ENCODE measurements around the gene CEP72.

CEP72 gene

GRCh38 chr5:639253-639530 lies 27.1 kb downstream of the CEP72 start:
- no peak for DNase-seq (ENCODE audit: low read depth, low spot score)

- DNase-seq (ENCODE audit: low read depth, low spot score) = no peak
These were observed 27.6 kb downstream of the CEP72 start for GRCh38 chr5:639584-640213.

GRCh38 chr5:640461-641330 lies 28.6 kb downstream of the CEP72 start:
- DNase-seq (ENCODE audit: low read depth, low spot score) = no peak

- DNase-seq (ENCODE audit: low read depth, low spot score) = no peak
These were observed 29.2 kb downstream of the CEP72 start for GRCh38 chr5:641331-641765.

GRCh38 chr5:642481-642880 lies 30.3 kb downstream of the CEP72 start:
- DNase-seq (ENCODE audit: low read depth, low spot score) = no peak

DNA sequence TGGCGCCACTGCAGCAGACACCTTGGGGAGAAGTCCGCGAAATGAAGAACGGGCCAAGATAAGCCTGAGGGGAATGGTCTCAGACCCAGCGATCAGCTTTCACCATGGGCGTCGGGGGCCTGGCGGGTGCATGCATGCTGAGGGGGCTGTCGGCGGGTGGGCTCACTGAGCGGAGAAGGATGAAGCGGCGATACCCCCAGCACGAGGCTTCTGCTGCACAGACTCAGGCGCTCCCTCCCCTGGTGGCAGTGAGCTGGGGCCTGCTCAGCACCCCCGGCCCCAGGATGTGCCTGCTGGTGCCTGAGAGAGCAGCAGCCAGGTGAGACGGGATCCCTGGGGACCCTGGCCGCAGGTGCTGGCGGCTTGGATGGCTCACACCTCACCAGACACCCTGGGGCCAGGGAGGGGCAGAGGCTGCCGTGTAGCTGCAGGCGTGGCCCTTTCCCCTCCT lies 31.2 kb downstream of the CEP72 start:
- DNase-seq (ENCODE audit: low read depth, low spot score) = no peak

- DNase-seq (ENCODE audit: low read depth, low spot score) = no peak
These were observed 31.7 kb downstream of the CEP72 start for GRCh38 chr5:643811-644271.

DNA sequence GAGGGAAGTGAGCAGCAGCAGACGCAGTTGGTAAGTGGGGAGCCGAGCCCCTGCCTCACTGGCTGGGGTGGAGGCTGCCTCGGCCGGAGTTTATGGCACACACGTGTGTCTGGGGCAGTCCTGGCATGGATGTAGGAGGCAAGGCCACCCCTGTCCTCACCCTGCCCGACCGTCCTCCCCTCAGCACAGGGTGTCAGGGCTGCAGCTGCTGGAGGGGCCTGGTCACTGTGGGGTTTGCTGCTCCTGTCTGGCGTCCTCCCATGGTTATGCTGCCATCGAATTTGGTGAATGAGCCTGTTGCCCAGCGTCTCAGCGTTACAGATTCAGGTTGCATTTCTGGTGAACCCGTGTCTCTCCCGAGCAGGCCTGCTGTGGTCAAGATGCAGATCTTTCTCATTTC lies 32.4 kb downstream of the CEP72 start:
- DNase-seq (ENCODE audit: low read depth, low spot score) = no peak

DNA sequence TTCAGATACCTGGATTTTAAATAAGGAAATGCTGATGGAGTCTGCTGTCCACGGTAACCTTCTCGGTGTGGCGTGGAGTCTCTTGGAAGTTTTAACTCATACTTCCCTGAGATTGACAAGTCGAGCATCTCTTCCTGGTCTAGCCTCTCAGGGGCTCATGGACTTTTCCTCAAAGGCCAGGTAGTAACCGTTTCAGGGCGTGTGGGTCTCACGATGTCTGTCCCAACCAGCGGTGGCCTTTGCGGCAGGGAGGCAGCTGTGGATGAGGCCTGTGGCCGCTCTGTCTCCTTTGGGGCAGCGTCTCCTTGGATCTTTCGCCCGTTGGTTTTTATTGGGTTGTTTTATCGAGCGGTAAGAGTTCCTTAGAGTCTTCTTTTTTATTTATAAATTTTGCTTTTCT lies 32.8 kb downstream of the CEP72 start:
- no peak for DNase-seq (ENCODE audit: low read depth, low spot score)

DNA sequence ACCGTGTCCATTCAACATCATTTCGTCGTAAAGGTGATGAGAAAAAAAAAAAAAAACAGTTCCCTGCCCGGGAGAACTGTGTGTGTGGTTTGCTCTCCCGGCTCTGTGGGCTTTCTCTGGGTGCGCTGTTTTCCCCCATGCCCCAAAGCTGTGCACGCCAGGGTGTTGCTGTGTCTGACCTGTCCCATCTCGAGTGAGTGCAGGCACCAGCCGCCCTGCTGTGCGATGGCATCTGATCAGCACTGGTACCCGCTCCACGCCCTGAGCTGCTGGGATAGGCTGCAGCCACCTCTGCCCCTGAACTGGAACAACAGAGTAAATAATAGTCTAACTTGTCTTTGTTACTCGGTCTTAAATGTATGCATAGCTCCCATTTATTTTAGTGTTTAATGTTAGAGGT lies 33.3 kb downstream of the CEP72 start:
- no peak for DNase-seq (ENCODE audit: low read depth, low spot score)

DNA sequence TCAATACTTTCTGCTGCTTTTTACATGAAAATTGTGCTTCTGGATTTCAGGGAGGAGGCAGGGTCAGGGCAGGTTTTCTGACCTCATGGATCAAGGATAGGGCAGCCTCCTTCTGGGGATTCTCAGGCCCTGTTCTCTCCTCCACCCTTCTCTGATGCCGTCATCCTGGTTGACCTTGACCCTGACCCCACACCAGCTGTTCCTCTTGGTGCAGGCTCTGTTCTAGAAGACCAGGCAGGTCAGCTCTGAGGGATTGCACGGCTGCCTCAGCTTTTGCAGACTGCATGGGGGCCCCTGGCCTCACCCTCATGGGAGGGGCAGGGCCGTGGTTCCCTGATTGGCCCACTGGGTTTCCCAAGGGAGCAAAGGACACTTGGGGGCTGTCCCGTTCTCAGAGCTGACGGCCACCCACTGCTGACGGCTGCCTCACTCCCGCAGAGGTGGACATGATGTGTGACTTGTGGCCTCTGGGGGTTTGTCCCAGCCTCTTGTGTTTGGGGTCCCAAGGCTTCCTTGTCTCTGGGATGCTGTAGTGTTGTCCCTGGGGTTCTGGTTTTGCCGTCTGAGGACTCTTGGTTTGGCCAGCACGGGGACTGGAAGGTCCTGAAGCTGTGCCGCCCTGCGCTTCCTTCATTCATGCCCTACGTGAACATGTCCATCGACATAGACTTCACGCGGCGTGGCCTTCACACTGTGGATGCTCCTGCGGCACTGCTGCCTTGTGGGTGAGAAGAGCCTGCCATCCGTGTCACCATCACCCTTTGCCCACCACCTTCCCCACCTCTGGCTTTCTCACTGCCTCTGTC lies 34.5 kb downstream of the CEP72 start:
- no peak for DNase-seq (ENCODE audit: low read depth, low spot score)

- DNase-seq (ENCODE audit: low read depth, low spot score) = no peak
These were observed 35.2 kb downstream of the CEP72 start for GRCh38 chr5:647311-647710.

GRCh38 chr5:647727-648126 lies 35.6 kb downstream of the CEP72 start:
- DNase-seq (ENCODE audit: low read depth, low spot score) = no peak

DNA sequence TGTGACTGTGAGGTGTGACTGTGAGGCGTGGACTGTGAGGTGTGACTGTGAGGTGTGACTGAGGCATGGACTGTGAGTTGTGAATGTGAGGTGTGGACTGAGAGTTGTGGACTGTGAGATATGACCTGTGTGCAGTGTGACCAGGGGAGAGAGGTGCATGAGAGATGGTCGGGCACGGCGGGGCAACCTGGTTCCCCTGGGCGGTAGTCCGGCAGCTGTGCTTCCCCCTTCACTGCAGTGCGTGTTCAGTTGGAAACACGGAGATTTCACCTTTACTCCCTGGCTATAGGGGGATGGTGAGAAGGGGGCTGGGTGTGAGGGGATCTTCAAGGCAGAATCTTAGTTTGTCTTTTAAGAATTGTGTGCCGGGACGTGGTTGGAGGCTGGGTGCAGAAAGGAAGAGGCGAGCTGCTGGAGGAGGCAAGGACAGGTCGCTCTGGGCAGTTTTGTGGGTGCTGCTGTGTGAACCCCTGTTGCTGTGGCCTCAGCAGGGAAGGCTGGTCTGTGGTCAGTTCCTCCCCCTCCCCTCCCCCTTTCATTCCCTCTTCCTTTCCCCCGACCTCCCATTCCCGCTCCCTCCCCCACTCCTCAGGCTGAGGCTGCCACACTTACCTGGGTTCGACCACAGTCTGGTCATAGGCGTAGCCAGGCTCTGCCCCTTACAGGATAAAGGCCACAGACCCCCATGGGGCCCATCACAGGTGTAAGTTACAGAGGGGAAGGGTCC lies 39.3 kb downstream of the CEP72 start:
- DNase-seq (ENCODE audit: low read depth, low spot score) = no peak

GRCh38 chr5:652023-652515 lies 39.9 kb downstream of the CEP72 start:
- no peak for DNase-seq (ENCODE audit: low read depth, low spot score)

DNA sequence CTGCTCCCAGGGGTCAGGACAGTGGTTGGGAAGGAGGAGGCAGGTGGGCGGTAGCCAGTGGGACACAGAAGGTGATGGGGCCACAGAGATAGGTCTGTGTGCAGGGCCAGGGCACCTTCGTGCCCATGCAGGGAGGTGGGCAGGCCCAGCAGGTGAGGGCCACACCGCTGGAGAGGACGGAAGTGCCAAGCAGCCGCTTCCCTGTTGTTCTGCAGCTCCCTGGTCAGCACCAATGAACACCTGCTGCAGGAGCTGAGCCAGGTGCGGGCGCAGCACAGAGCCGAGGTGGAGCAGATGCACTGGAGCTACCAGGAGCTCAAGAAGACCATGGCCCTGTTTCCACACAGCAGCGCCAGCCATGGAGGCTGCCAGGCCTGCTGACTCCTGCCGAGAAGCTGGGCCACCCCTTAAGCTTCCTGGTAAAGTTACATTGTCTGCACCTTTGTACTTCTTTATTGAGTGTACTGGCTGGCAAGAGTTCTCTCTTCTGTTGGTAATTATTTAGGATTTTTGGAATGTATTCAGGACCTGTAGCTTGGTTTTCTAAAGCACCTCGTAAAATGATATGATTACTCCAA lies 40.7 kb downstream of the CEP72 start:
- DNase-seq (ENCODE audit: low read depth, low spot score) = no peak

GRCh38 chr5:654071-654778 lies 42.1 kb downstream of the CEP72 start:
- no peak for DNase-seq (ENCODE audit: low read depth, low spot score)

GRCh38 chr5:655406-655805 lies 43.3 kb downstream of the CEP72 start:
- DNase-seq (ENCODE audit: low read depth, low spot score) = no peak

GRCh38 chr5:657570-657969 lies 45.4 kb downstream of the CEP72 start:
- peak; percentile 82 for DNase-seq (ENCODE audit: low read depth, low spot score)

- no peak for DNase-seq (ENCODE audit: low read depth, low spot score)
These were observed 46.0 kb downstream of the CEP72 start for GRCh38 chr5:658103-658502.

All from smooth muscle cell of the brain vasculature (primary cell).